T-helper 2 cell treated with Interferon-gamma antibody and Interleukin-4, amounts not matched to agents 100 ng/mL and 5 ng/mL, for 36 hours (primary cell): Measurements from ENCODE around the gene DSCAM. TPM values are rescaled to one million over a fixed set of nuclear protein-coding genes. Genes with fewer than 3 reads are reported as not detected.

Experiments
- intact Hi-C: fragments of 100-400 bp; cut with micrococcal nuclease; formaldehyde crosslinking; loops from one replicate; pipeline ENCODE4 v1.15.1; 2023
- total RNA-seq: library from RNA; stranded (reverse); gene quantifications from 2 replicates; pipeline ENCODE4 v1.2.3, GENCODE V29; 2022

The DSCAM gene
- total RNA-seq, 1 donor from 2014 or later: not detected

- intact Hi-C loops: no loop called here
Observed at GRCh38 chr21:40255518-40256444, 591.2 kb downstream of the DSCAM start.

- intact Hi-C loops: no loop called here
Observed at GRCh38 chr21:40254540-40255465, 592.2 kb downstream of the DSCAM start.

- intact Hi-C loops: no loop called here
Observed at GRCh38 chr21:40253112-40253511, 593.8 kb downstream of the DSCAM start.

- intact Hi-C loops: no loop called here
Observed at GRCh38 chr21:40250514-40251294, 596.3 kb downstream of the DSCAM start.

- intact Hi-C loops: no loop called here
Observed at GRCh38 chr21:40244981-40245380, 602.0 kb downstream of the DSCAM start.

- intact Hi-C loops: no loop called here
Observed at GRCh38 chr21:40243685-40244084, 603.3 kb downstream of the DSCAM start.

- intact Hi-C loops: no loop called here
Observed at GRCh38 chr21:40242586-40243265, 604.2 kb downstream of the DSCAM start.

GRCh38 chr21:40235528-40235927, 611.4 kb downstream of the DSCAM start:
- intact Hi-C loops: no loop called here

- intact Hi-C loops: no loop called here
Observed at GRCh38 chr21:40231979-40232378, 615.0 kb downstream of the DSCAM start.

GRCh38 chr21:40227096-40227495, 619.9 kb downstream of the DSCAM start:
- intact Hi-C loops: no loop called here

- intact Hi-C loops: no loop called here
Observed at GRCh38 chr21:40215941-40216340, 631.0 kb downstream of the DSCAM start.

GRCh38 chr21:40210251-40210650, 636.7 kb downstream of the DSCAM start:
- intact Hi-C loops: no loop called here

- intact Hi-C loops: no loop called here
Observed at GRCh38 chr21:40208948-40209345, 638.0 kb downstream of the DSCAM start.

- intact Hi-C loops: no loop called here
Observed at GRCh38 chr21:40208206-40208947, 638.6 kb downstream of the DSCAM start.

GRCh38 chr21:40200946-40201345, 646.0 kb downstream of the DSCAM start:
- intact Hi-C loops: no loop called here

GRCh38 chr21:40200126-40200525, 646.8 kb downstream of the DSCAM start:
- intact Hi-C loops: no loop called here

GRCh38 chr21:40194185-40194980, 652.6 kb downstream of the DSCAM start:
- intact Hi-C loops: no loop called here

- intact Hi-C loops: no loop called here
Observed at GRCh38 chr21:40191616-40192015, 655.3 kb downstream of the DSCAM start.

GRCh38 chr21:40191196-40191595, 655.8 kb downstream of the DSCAM start:
- intact Hi-C loops: no loop called here
